Stomach (tissue), 9 donors: ENCODE measurements around the gene TCP11. TPM values are rescaled to one million over a fixed set of nuclear protein-coding genes. Genes with fewer than 3 reads are reported as not detected.

Experiments used
- DNase-seq, 2 donors: peaks; one replicate each; pipeline versions ENCODE4 v3.0.0 to v3.0.0-alpha.2; 2013 to 2019
- H3K27ac ChIP-seq, 5 donors: fragments of 200-600 bp in 4 of 5; sonication (generic) in 4 of 5; one replicate each; pipeline ENCODE4 v1.5.1; 2013 to 2019; ENCODE audit warnings: mild to moderate bottlenecking in 1 of 5, moderate library complexity in 1 of 5
- H3K27me3 ChIP-seq, 3 donors: fragments of 200-600 bp; sonication (generic); one replicate each; pipeline ENCODE4 v1.5.1; 2017 to 2019; ENCODE audit warnings: mixed run types in 1 of 3
- H3K36me3 ChIP-seq, 4 donors: fragments of 200-600 bp; sonication (generic); 1 replicate in 3 of 4; 2 replicates in 1 of 4; pipeline ENCODE4 v1.5.1; 2016 to 2019
- H3K4me1 ChIP-seq, 4 donors: fragments of 200-600 bp; sonication (generic); one replicate each; pipeline ENCODE4 v1.5.1; 2016 to 2019
- H3K4me3 ChIP-seq, 4 donors: fragments of 200-600 bp; sonication (generic) in 3 of 4; one replicate each; pipeline ENCODE4 v1.5.1; 2016 to 2019; ENCODE audit warnings: mild to moderate bottlenecking in 1 of 4
- H3K9me3 ChIP-seq, 4 donors: fragments of 200-600 bp; sonication (generic); one replicate each; pipeline ENCODE4 v1.5.1; 2016 to 2019
- CTCF ChIP-seq, 7 experiments: fragments of 450-650 bp in 4 of 7; fragments of 200-600 bp in 3 of 7; sonication (generic) in 3 of 7; IDR thresholded peaks; one replicate each; pipeline ENCODE4 v1.5.1; 2016 to 2019; ENCODE audit warnings: antibody characterized with exemption in 7 of 7, control low read depth in 2 of 7, mild to moderate bottlenecking in 1 of 7
- EP300 ChIP-seq: sonication (generic); formaldehyde crosslinking; IDR thresholded peaks from one replicate; pipeline ENCODE4 v1.6.1; 2017; ENCODE audit warnings: antibody characterized with exemption
- POLR2A ChIP-seq, 4 donors: fragments of 450-650 bp; IDR thresholded peaks; one replicate each; pipeline ENCODE4 v1.6.1; 2016; ENCODE audit warnings: antibody characterized with exemption in 4 of 4, control low read depth in 2 of 4, mild to moderate bottlenecking in 1 of 4, moderate library complexity in 1 of 4
- POLR2AphosphoS5 ChIP-seq, 3 donors: sonication (generic); formaldehyde crosslinking; IDR thresholded peaks; one replicate each; pipeline ENCODE4 v1.6.1; 2016; ENCODE audit warnings: antibody characterized with exemption in 3 of 3
- WGBS, 5 donors: extraction: QIAGEN DNeasy Blood & Tissue Kit in 3 of 5; methylation state at CpG; one replicate each; pipeline versions ENCODE4 v1.1.5 to v1.1.7; 2013 to 2018; 5-methylcytosine and 5-hydroxymethylcytosine counted together
- intact Hi-C: fragments of 100-400 bp; cut with DNase I; formaldehyde crosslinking; loops from one replicate; pipeline ENCODE4 v1.15.1; 2023; ENCODE audit warnings: low total_unique reads
- polyA plus RNA-seq, 3 donors: library from polyadenylated mRNA; stranded (reverse); fragments of 200-250 nt; gene quantifications; one replicate each; pipeline ENCODE4 v1.2.3, GENCODE V29; 2013
- total RNA-seq, 5 donors: library from RNA; depleted of rRNA; stranded (reverse); fragments of >200 nt; gene quantifications; one replicate each; pipeline versions ENCODE4 v1.1.0 to v1.2.3, GENCODE V29; 2014 to 2016
- donor health status: healthy with polysubstance abuse.
- donor health status: Bipolar disorder and iron deficiency.
- donor health status: healthy.

The TCP11 gene
- total and polyA plus RNA-seq, 8 donors: 0.25 to 0.73 TPM; not detected in 6

- intact Hi-C loops: no loop called here
- TF ChIP-seq CTCF (IDR thresholded peaks at IDR 0.05) (no peak), POLR2A (IDR thresholded peaks at IDR 0.05) (no peak), EP300 (no peak), POLR2AphosphoS5 (IDR thresholded peaks at IDR 0.05) (no peak)
- Histone ChIP-seq H3K27ac (no peak overlapping the region), H3K9me3 (no peaks in the 10 kb centered on the region), H3K27me3 (peaks cover 0 to 8% (median 6%) of the 10 kb centered on the region in 3 donors), H3K4me1 (peaks cover 6 to 21% (median 16%) of the 10 kb centered on the region in 4 donors), H3K4me3 (no peak overlapping the region), H3K36me3 (no peaks in the 10 kb centered on the region)
- DNase-seq: no peak
- WGBS, 5 donors: 48 to 81% (median 62%) methylated on average over 3 to 4 of the region's 4 CpGs
Measured at GRCh38 chr6:35136185-35136584, 5.0 kb downstream of the TCP11 start.

GRCh38 chr6:35128496-35128895 is 12.6 kb downstream of the TCP11 start:
- H3K27ac ChIP-seq: no peak overlapping the region
- TF ChIP-seq CTCF (IDR thresholded peaks at IDR 0.05) (no peak), EP300 (no peak), POLR2AphosphoS5 (IDR thresholded peaks at IDR 0.05) (no peak), POLR2A (IDR thresholded peaks at IDR 0.05) (no peak)
- no peak overlapping the region for H3K4me3 ChIP-seq
- H3K4me1 ChIP-seq: peaks cover 0 to 5% (median 0%) of the 10 kb centered on the region in 4 donors
- intact Hi-C loops: no loop called here
- H3K36me3 ChIP-seq: no peaks in the 10 kb centered on the region
- WGBS, 5 donors: 68 to 84% (median 81%) methylated on average over 3 of the region's 3 CpGs
- no peaks in the 10 kb centered on the region for H3K27me3 ChIP-seq
- DNase-seq: no peak
- H3K9me3 ChIP-seq: no peaks in the 10 kb centered on the region

GRCh38 chr6:35128042-35128441 is 13.1 kb downstream of the TCP11 start:
- no peak overlapping the region for H3K4me3 ChIP-seq
- H3K27ac ChIP-seq: no peak overlapping the region
- 55 to 68% (median 66%) methylated on average over 4 of the region's 4 CpGs for WGBS, 5 donors
- peaks cover 0 to under 1% (median 0%) of the 10 kb centered on the region in 4 donors for H3K9me3 ChIP-seq
- TF ChIP-seq POLR2A (IDR thresholded peaks at IDR 0.05): no peak
- no peak for TF ChIP-seq POLR2AphosphoS5 (IDR thresholded peaks at IDR 0.05)
- no peak for TF ChIP-seq CTCF (IDR thresholded peaks at IDR 0.05)
- TF ChIP-seq EP300: no peak
- intact Hi-C loops: no loop called here
- no peaks in the 10 kb centered on the region for H3K27me3 ChIP-seq
- H3K4me1 ChIP-seq: peaks cover 0 to 5% (median 0%) of the 10 kb centered on the region in 4 donors
- no peak for DNase-seq
- H3K36me3 ChIP-seq: no peaks in the 10 kb centered on the region

GRCh38 chr6:35124356-35124755 is 16.8 kb downstream of the TCP11 start:
- H3K9me3 ChIP-seq: peaks cover 0 to 4% (median 2%) of the 10 kb centered on the region in 4 donors
- peaks cover 0 to 5% (median 0%) of the 10 kb centered on the region in 4 donors for H3K4me1 ChIP-seq
- H3K36me3 ChIP-seq: no peaks in the 10 kb centered on the region
- intact Hi-C loops: no loop called here
- no peak for DNase-seq
- no peaks in the 10 kb centered on the region for H3K27me3 ChIP-seq
- H3K27ac ChIP-seq: no peak overlapping the region
- 92 to 100% (median 98%) methylated on average over 1 of the region's 1 CpG for WGBS, 5 donors
- no peak overlapping the region for H3K4me3 ChIP-seq
- TF ChIP-seq CTCF (IDR thresholded peaks at IDR 0.05): no peak
- TF ChIP-seq EP300: no peak
- TF ChIP-seq POLR2AphosphoS5 (IDR thresholded peaks at IDR 0.05): no peak
- TF ChIP-seq POLR2A (IDR thresholded peaks at IDR 0.05): no peak
